HepG2 (cell line): ENCODE data around the gene SGF29. TPM values are rescaled to one million over a fixed set of nuclear protein-coding genes. Genes with fewer than 3 reads are reported as not detected.
A peak's percentile ranks its signal among the peaks of the same experiment; 100 is the strongest.

ENCODE experiments used
- ARNT ChIP-seq: fragments of 450-650 bp; IDR thresholded peaks from 2 replicates; pipeline ENCODE4 v1.6.1; 2017
- ATF1 ChIP-seq: IDR thresholded peaks from 2 replicates; pipeline ENCODE4 v1.6.1; 2016; ENCODE audit warnings: mild to moderate bottlenecking, control low read depth
- ATRX ChIP-seq: sonication (generic); formaldehyde crosslinking; IDR thresholded peaks from 2 replicates; pipeline ENCODE4 v1.4.0; 2020; ENCODE audit warnings: missing genetic modification reagents, borderline replicate concordance
- HHEX ChIP-seq: IDR thresholded peaks from 2 replicates; pipeline ENCODE4 v1.6.1; 2016; ENCODE audit warnings: control low read depth
- HNRNPL ChIP-seq: fragments of 200-400 bp; formaldehyde crosslinking; IDR thresholded peaks from 2 replicates; pipeline ENCODE4 v1.6.1; 2017; ENCODE audit warnings: mild to moderate bottlenecking, low read depth, low read length
- HOXD1 ChIP-seq: sonication (generic); formaldehyde crosslinking; IDR thresholded peaks from 2 replicates; pipeline ENCODE4 v1.5.0; 2020; ENCODE audit warnings: missing genetic modification reagents
- ISX ChIP-seq: sonication (generic); formaldehyde crosslinking; conservative IDR thresholded peaks from 2 replicates; pipeline ENCODE4 v1.5.0; 2020; ENCODE audit warnings: missing genetic modification reagents
- KLF11 ChIP-seq: IDR thresholded peaks from 2 replicates; pipeline ENCODE4 v1.6.1; 2016; ENCODE audit warnings: missing compliant biosample characterization
- MEIS2 ChIP-seq: sonication (generic); formaldehyde crosslinking; IDR thresholded peaks from 2 replicates; pipeline ENCODE4 v1.9.0; 2021; ENCODE audit warnings: mild to moderate bottlenecking, missing genetic modification reagents
- NONO ChIP-seq, 2 experiments: fragments of 450-650 bp in 1 of 2; sonication (generic) in 1 of 2; formaldehyde crosslinking in 1 of 2; IDR thresholded peaks in 1 of 2; conservative IDR thresholded peaks in 1 of 2; 2 replicates each; pipeline versions ENCODE4 v1.6.1 to v1.8.0; 2017 to 2022; ENCODE audit warnings: mild to moderate bottlenecking in 1 of 2, missing genetic modification reagents in 1 of 2, moderate library complexity in 1 of 2
- RBAK ChIP-seq: sonication (generic); formaldehyde crosslinking; IDR thresholded peaks from 2 replicates; pipeline ENCODE4 v1.5.1; 2020; ENCODE audit warnings: mild to moderate bottlenecking, missing genetic modification reagents
- SMYD3 ChIP-seq: sonication (generic); formaldehyde crosslinking; IDR thresholded peaks from 2 replicates; pipeline ENCODE4 v1.8.1; 2023; ENCODE audit warnings: mild to moderate bottlenecking, missing genetic modification reagents
- ZKSCAN8 ChIP-seq: IDR thresholded peaks from 2 replicates; pipeline ENCODE4 v1.6.1; 2016; ENCODE audit warnings: borderline replicate concordance, missing genetic modification reagents, missing compliant biosample characterization
- ZNF160 ChIP-seq: sonication (generic); formaldehyde crosslinking; IDR thresholded peaks from 2 replicates; pipeline ENCODE4 v1.8.0; 2022; ENCODE audit warnings: mild to moderate bottlenecking, inconsistent platforms, missing genetic modification reagents
- ZNF317 ChIP-seq: sonication (generic); formaldehyde crosslinking; IDR thresholded peaks from 2 replicates; pipeline ENCODE4 v1.5.0; 2020; ENCODE audit warnings: mild to moderate bottlenecking, missing genetic modification reagents
- ZNF605 ChIP-seq: sonication (generic); formaldehyde crosslinking; IDR thresholded peaks from 2 replicates; pipeline ENCODE4 v1.8.0; 2022; ENCODE audit warnings: mild to moderate bottlenecking, missing genetic modification reagents
- ZNF616 ChIP-seq: sonication (generic); formaldehyde crosslinking; IDR thresholded peaks from 2 replicates; pipeline ENCODE4 v1.5.0; 2020; ENCODE audit warnings: low read depth, mild to moderate bottlenecking, missing genetic modification reagents
- ZNF841 ChIP-seq: sonication (generic); formaldehyde crosslinking; IDR thresholded peaks from 2 replicates; pipeline ENCODE4 v1.8.1; 2023; ENCODE audit warnings: missing genetic modification reagents, borderline replicate concordance
- polyA plus RNA-seq, 8 experiments: library from polyadenylated mRNA; depleted of rRNA in 3 of 8; stranded (reverse) in 7 of 8; unstranded in 1 of 8; fragments of >200 nt; fragmentation: Illumina TruSeq in 4 of 8; extraction: Trizol in 4 of 8; gene quantifications; 2 replicates each; pipeline versions ENCODE4 v1.2.1 to v1.2.3, GENCODE V29; 2011 to 2016; ENCODE audit warnings: low read depth in 4 of 8, missing spikeins in 1 of 8, mixed read lengths in 1 of 8; ENCODE audit not compliant: insufficient read depth in 1 of 8
- total RNA-seq, 5 experiments: library from RNA; depleted of rRNA; stranded (reverse); fragments of >200 nt; fragmentation: Illumina TruSeq; extraction: Trizol; gene quantifications; 2 replicates each; pipeline ENCODE4 v1.2.3, GENCODE V29; 2016; ENCODE audit warnings: low read depth in 1 of 5
- TF ChIP-seq, protein P1 (sequence below), 2 experiments: sonication (generic) in 1 of 2; formaldehyde crosslinking in 1 of 2; IDR thresholded peaks; 2 replicates each; pipeline versions ENCODE4 v1.5.1 to v1.6.1; 2011 to 2020; ENCODE audit warnings: borderline replicate concordance in 1 of 2, low read depth in 1 of 2, low read length in 1 of 2, mild to moderate bottlenecking in 1 of 2, missing genetic modification reagents in 1 of 2, moderate library complexity in 1 of 2
- TF ChIP-seq, protein P2 (sequence below): IDR thresholded peaks from 2 replicates; pipeline ENCODE4 v1.6.1; 2016; ENCODE audit warnings: mild to moderate bottlenecking
- TF ChIP-seq, protein P3 (sequence below): sonication (generic); formaldehyde crosslinking; IDR thresholded peaks from 2 replicates; pipeline ENCODE4 v1.5.0; 2020; ENCODE audit warnings: mild to moderate bottlenecking, missing genetic modification reagents
- TF ChIP-seq, protein P4 (sequence below): IDR thresholded peaks from 2 replicates; pipeline ENCODE4 v1.6.1; 2016; ENCODE audit warnings: low read depth

The SGF29 gene
- total and polyA plus RNA-seq, 2 of the 13 experiments (the other 11 are each of a cell fraction or from before 2014, with no cell fraction given) = 5.0 to 29.4 TPM

DNA sequence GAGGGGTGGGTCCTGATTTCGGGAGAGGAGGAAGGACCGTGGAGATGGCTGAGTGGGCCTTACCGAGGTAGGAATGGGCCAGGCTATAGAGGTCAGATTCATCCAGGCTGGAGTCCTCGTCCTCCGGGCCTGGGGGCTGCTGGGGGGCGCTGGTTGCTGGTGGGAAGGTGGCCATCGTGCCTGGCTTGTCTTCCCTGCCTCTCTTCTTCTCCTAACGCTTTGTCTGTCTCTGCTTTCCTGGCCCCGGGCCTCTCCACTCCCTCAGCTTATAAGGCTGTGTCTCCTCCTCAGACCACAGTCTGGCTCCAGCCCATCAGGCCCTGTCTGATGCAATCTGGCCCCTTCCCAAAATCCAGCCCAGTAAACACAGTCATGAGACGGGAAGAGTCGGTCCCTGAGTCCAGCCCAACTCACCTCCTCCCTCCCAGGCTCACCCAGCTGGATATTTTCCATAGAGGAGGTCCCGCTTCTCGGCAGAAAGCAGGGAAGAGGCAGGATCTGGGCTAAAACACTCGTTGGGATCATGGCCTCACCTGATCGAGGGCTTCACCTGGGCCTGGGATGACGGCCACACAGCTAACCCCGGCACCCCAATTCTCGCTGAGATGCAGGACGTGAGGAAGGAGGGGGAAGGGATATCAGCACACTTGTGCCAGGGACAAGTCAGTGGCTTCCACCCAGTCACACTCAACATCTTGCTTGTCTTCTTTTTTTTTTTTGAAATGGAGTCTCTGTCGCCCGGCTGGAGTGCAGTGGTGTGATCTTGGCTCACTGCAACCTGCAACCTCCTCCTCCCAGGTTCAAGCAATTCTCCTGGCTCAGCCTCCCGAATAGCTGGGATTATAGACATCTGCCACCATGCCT lies 14.8 kb upstream of the SGF29 start, which contains the start of gene NUPR1 (continued):
- TF ChIP-seq, protein P1, sequence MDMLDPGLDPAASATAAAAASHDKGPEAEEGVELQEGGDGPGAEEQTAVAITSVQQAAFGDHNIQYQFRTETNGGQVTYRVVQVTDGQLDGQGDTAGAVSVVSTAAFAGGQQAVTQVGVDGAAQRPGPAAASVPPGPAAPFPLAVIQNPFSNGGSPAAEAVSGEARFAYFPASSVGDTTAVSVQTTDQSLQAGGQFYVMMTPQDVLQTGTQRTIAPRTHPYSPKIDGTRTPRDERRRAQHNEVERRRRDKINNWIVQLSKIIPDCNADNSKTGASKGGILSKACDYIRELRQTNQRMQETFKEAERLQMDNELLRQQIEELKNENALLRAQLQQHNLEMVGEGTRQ (IDR thresholded peaks at IDR 0.05; ENCODE audit: low read depth, low read length) = no peak
- TF ChIP-seq, protein P1 (CRISPR knock-in tag; IDR thresholded peaks at IDR 0.05; ENCODE audit: borderline replicate concordance) = no peak
- no peak for TF ChIP-seq NONO (IDR thresholded peaks at IDR 0.05)
- peak; percentile 86 for TF ChIP-seq NONO (CRISPR knock-in tag; conservative IDR thresholded peaks at IDR 0.05)
- TF ChIP-seq ZNF160 (CRISPR knock-in tag) = peak; percentile 48; the same call in 1 of the 2 replicates
- TF ChIP-seq SMYD3 (CRISPR knock-in tag) = no peak
- no peak for TF ChIP-seq ATRX (CRISPR knock-in tag)
- no peak for TF ChIP-seq HHEX
- TF ChIP-seq ZNF317 (CRISPR knock-in tag) = 0 out of 2 replicates have a peak, but pooled peaks have one; percentile 18
- TF ChIP-seq ISX (CRISPR knock-in tag) = no peak
- no peak for TF ChIP-seq ZNF616 (CRISPR knock-in tag)
- no peak for TF ChIP-seq ZNF841 (CRISPR knock-in tag)
- no peak for TF ChIP-seq ARNT
- peak; percentile 82; the same call in 1 of the 2 replicates for TF ChIP-seq HOXD1 (CRISPR knock-in tag)
- 0 out of 2 replicates have a peak, but pooled peaks have one; percentile 41 for TF ChIP-seq KLF11
- TF ChIP-seq MEIS2 (CRISPR knock-in tag) = no peak
- TF ChIP-seq HNRNPL = no peak
- TF ChIP-seq, protein P2, sequence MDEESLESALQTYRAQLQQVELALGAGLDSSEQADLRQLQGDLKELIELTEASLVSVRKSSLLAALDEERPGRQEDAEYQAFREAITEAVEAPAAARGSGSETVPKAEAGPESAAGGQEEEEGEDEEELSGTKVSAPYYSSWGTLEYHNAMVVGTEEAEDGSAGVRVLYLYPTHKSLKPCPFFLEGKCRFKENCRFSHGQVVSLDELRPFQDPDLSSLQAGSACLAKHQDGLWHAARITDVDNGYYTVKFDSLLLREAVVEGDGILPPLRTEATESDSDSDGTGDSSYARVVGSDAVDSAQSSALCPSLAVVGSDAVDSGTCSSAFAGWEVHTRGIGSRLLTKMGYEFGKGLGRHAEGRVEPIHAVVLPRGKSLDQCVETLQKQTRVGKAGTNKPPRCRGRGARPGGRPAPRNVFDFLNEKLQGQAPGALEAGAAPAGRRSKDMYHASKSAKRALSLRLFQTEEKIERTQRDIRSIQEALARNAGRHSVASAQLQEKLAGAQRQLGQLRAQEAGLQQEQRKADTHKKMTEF = peak; percentile 49; the same call in 1 of the 2 replicates
- TF ChIP-seq, protein P3, sequence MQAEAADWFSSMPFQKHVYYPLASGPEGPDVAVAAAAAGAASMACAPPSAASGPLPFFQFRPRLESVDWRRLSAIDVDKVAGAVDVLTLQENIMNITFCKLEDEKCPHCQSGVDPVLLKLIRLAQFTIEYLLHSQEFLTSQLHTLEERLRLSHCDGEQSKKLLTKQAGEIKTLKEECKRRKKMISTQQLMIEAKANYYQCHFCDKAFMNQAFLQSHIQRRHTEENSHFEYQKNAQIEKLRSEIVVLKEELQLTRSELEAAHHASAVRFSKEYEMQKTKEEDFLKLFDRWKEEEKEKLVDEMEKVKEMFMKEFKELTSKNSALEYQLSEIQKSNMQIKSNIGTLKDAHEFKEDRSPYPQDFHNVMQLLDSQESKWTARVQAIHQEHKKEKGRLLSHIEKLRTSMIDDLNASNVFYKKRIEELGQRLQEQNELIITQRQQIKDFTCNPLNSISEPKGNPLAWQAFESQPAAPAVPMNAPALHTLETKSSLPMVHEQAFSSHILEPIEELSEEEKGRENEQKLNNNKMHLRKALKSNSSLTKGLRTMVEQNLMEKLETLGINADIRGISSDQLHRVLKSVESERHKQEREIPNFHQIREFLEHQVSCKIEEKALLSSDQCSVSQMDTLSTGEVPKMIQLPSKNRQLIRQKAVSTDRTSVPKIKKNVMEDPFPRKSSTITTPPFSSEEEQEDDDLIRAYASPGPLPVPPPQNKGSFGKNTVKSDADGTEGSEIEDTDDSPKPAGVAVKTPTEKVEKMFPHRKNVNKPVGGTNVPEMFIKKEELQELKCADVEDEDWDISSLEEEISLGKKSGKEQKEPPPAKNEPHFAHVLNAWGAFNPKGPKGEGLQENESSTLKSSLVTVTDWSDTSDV (CRISPR knock-in tag) = no peak
- TF ChIP-seq ZNF605 (CRISPR knock-in tag) = peak; percentile 28; the same call in 1 of the 2 replicates
- TF ChIP-seq RBAK (CRISPR knock-in tag) = no peak
- no peak for TF ChIP-seq ATF1 (CRISPR knock-in tag)
- TF ChIP-seq, protein P4, sequence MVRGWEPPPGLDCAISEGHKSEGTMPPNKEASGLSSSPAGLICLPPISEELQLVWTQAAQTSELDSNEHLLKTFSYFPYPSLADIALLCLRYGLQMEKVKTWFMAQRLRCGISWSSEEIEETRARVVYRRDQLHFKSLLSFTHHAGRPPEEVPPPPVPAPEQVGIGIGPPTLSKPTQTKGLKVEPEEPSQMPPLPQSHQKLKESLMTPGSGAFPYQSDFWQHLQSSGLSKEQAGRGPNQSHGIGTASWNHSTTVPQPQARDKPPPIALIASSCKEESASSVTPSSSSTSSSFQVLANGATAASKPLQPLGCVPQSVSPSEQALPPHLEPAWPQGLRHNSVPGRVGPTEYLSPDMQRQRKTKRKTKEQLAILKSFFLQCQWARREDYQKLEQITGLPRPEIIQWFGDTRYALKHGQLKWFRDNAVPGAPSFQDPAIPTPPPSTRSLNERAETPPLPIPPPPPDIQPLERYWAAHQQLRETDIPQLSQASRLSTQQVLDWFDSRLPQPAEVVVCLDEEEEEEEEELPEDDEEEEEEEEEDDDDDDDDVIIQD (CRISPR knock-in tag) = no peak
- TF ChIP-seq ZKSCAN8 (CRISPR knock-in tag) = peak; percentile 80
